GM12878 (cell line): ENCODE measurements around the gene RNF32. TPM values are rescaled to one million over a fixed set of nuclear protein-coding genes. Genes with fewer than 3 reads are reported as not detected.
A peak's percentile ranks its signal among the peaks of the same experiment; 100 is the strongest.

Source experiments
- DPF2 ChIP-seq: fragments of 450-650 bp; IDR thresholded peaks from 2 replicates; pipeline ENCODE4 v1.6.1; 2017; ENCODE audit warnings: mild to moderate bottlenecking
- EGR1 ChIP-seq, 2 experiments: IDR thresholded peaks; 1 replicate in 1 of 2; 2 replicates in 1 of 2; pipeline ENCODE4 v1.6.1; 2011 to 2012; ENCODE audit warnings: low read depth in 2 of 2, low read length in 2 of 2, borderline replicate concordance in 1 of 2, mild to moderate bottlenecking in 1 of 2, moderate library complexity in 1 of 2
- ESRRA ChIP-seq: IDR thresholded peaks from 2 replicates; pipeline ENCODE4 v1.6.1; 2012; ENCODE audit warnings: mild to moderate bottlenecking, low read length, improper control_type of control experiment
- GABPA ChIP-seq: IDR thresholded peaks from 2 replicates; pipeline ENCODE4 v1.6.1; 2014; ENCODE audit warnings: antibody characterized with exemption, low read depth, mild to moderate bottlenecking, inconsistent platforms
- GATAD2B ChIP-seq: fragments of 450-650 bp; conservative IDR thresholded peaks from 2 replicates; pipeline ENCODE4 v1.6.1; 2017; ENCODE audit warnings: low read depth, mild to moderate bottlenecking, moderate library complexity
- IKZF1 ChIP-seq: fragments of 450-650 bp; conservative IDR thresholded peaks from 2 replicates; pipeline ENCODE4 v1.6.1; 2017; ENCODE audit warnings: antibody characterized with exemption, mild to moderate bottlenecking
- IRF4 ChIP-seq: IDR thresholded peaks from 2 replicates; pipeline ENCODE4 v1.6.1; 2011; ENCODE audit warnings: low read depth, low read length
- KAT2A ChIP-seq: conservative IDR thresholded peaks from 2 replicates; pipeline ENCODE4 v1.6.1; 2011; ENCODE audit warnings: low read depth, low read length; ENCODE audit not compliant: control insufficient read depth
- LARP7 ChIP-seq: fragments of 450-650 bp; IDR thresholded peaks from 2 replicates; pipeline ENCODE4 v1.6.1; 2017; ENCODE audit warnings: mild to moderate bottlenecking
- MEF2A ChIP-seq: IDR thresholded peaks from 2 replicates; pipeline ENCODE4 v1.6.1; 2011; ENCODE audit warnings: low read depth, mild to moderate bottlenecking, low read length, moderate library complexity; ENCODE audit not compliant: insufficient read depth
- MYC ChIP-seq: IDR thresholded peaks from 2 replicates; pipeline ENCODE4 v1.6.1; 2011; ENCODE audit warnings: mild to moderate bottlenecking, low read length, moderate library complexity, inconsistent platforms; ENCODE audit not compliant: insufficient read depth, insufficient replicate concordance, insufficient read length, severe bottlenecking
- PBX3 ChIP-seq: IDR thresholded peaks from 2 replicates; pipeline ENCODE4 v1.6.1; 2011; ENCODE audit warnings: mild to moderate bottlenecking, low read depth, low read length, moderate library complexity; ENCODE audit not compliant: insufficient replicate concordance
- PML ChIP-seq: IDR thresholded peaks from 2 replicates; pipeline ENCODE4 v1.6.1; 2012; ENCODE audit warnings: low read length, inconsistent platforms
- RAD21 ChIP-seq: IDR thresholded peaks from 2 replicates; pipeline ENCODE4 v1.6.1; 2011; ENCODE audit warnings: mild to moderate bottlenecking, low read depth, low read length, moderate library complexity; ENCODE audit not compliant: insufficient read depth
- RBBP5 ChIP-seq: fragments of 200-600 bp; sonication (generic); conservative IDR thresholded peaks from 2 replicates; pipeline ENCODE4 v1.6.1; 2016
- TCF3 ChIP-seq: IDR thresholded peaks from 2 replicates; pipeline ENCODE4 v1.6.1; 2012; ENCODE audit warnings: low read depth, mild to moderate bottlenecking, low read length, borderline replicate concordance; ENCODE audit not compliant: insufficient read depth
- ZNF24 ChIP-seq: fragments of 450-650 bp; IDR thresholded peaks from 2 replicates; pipeline ENCODE4 v1.6.1; 2017; ENCODE audit warnings: antibody characterized with exemption, mild to moderate bottlenecking
- ZNF384 ChIP-seq: IDR thresholded peaks from 2 replicates; pipeline ENCODE4 v1.6.1; 2012; ENCODE audit warnings: low read depth, mild to moderate bottlenecking, low read length, improper control_type of control experiment, borderline replicate concordance
- polyA plus RNA-seq, 11 experiments: library from polyadenylated mRNA; depleted of rRNA in 4 of 11; unstranded in 6 of 11; stranded (reverse) in 5 of 11; fragments of >200 nt; fragmentation: Nextera tagmentation in 4 of 11; fragmentation: Illumina TruSeq in 1 of 11; extraction: Ambion mirVana in 4 of 11; extraction: Trizol in 1 of 11; gene quantifications; 1 replicate in 1 of 11; 2 replicates in 10 of 11; pipeline versions ENCODE4 v1.2.1 to v1.2.3, GENCODE V29; 2011 to 2016; ENCODE audit warnings: inconsistent platforms in 2 of 11, missing spikeins in 2 of 11, low read depth in 1 of 11
- total RNA-seq, 4 experiments: library from RNA; depleted of rRNA in 3 of 4; stranded (reverse); fragments of >200 nt in 3 of 4; fragmentation: Illumina TruSeq in 1 of 4; extraction: Trizol in 1 of 4; gene quantifications; 2 replicates each; pipeline versions ENCODE4 v1.2.1 to v1.2.3, GENCODE V29; 2013 to 2021
- TF ChIP-seq, protein P1 (sequence below): fragments of 450-650 bp; IDR thresholded peaks from 2 replicates; pipeline ENCODE4 v1.6.1; 2018; ENCODE audit warnings: mild to moderate bottlenecking, low read depth, moderate library complexity; ENCODE audit not compliant: partially characterized antibody
- TF ChIP-seq, protein P2 (sequence below): IDR thresholded peaks from 2 replicates; pipeline ENCODE4 v1.6.1; 2012; ENCODE audit warnings: low read length, inconsistent platforms

RNF32 gene
- total and polyA plus RNA-seq, 10 of the 15 experiments (the other 5 are each of a cell fraction or from before 2014, with no cell fraction given): 2.5 to 7.2 (median 3.7) TPM

DNA sequence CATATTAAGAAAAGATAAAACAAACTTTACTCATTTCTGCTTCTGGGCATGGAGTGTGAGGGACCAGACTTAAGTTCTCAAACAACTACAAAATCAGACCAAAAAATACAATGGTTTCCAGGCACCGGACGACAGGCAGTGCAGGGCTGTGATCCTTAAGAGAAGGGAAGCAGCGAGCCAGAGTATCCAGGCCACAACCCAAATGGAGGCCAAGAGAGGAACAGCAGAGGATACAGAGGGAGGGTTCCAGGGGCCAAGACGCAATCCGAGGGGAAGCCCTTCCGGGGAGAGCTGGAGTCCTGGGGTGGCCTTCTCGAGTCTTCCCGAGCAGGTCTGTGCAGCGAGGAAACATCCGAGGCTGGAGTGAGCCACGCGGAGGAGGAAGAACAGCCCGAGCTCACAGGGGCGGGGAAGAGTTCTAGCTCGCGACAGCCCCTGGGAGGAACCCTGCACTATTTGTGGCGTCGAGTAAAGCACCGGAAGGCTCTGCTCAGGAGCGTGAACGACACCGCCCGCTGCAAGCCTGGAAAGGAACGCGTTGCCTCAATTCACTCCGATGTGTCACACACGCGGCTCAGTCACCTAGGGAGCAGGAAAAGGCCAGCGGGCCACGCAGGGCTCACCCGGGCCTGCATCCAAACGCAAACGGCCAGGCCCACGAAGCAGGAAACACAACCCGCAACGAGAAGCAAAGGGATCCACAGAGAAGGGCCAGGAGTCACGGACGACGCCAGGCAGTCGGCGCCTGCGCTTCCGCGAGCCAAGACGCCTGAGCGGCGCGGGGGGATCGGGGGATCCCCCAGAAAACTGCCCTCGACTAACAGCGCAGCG is 933 bp upstream of the RNF32 start (continued):
- TF ChIP-seq, protein P1, sequence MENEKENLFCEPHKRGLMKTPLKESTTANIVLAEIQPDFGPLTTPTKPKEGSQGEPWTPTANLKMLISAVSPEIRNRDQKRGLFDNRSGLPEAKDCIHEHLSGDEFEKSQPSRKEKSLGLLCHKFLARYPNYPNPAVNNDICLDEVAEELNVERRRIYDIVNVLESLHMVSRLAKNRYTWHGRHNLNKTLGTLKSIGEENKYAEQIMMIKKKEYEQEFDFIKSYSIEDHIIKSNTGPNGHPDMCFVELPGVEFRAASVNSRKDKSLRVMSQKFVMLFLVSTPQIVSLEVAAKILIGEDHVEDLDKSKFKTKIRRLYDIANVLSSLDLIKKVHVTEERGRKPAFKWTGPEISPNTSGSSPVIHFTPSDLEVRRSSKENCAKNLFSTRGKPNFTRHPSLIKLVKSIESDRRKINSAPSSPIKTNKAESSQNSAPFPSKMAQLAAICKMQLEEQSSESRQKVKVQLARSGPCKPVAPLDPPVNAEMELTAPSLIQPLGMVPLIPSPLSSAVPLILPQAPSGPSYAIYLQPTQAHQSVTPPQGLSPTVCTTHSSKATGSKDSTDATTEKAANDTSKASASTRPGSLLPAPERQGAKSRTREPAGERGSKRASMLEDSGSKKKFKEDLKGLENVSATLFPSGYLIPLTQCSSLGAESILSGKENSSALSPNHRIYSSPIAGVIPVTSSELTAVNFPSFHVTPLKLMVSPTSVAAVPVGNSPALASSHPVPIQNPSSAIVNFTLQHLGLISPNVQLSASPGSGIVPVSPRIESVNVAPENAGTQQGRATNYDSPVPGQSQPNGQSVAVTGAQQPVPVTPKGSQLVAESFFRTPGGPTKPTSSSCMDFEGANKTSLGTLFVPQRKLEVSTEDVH: no peak
- no peak for TF ChIP-seq RAD21
- TF ChIP-seq TCF3: no peak
- TF ChIP-seq, protein P2, sequence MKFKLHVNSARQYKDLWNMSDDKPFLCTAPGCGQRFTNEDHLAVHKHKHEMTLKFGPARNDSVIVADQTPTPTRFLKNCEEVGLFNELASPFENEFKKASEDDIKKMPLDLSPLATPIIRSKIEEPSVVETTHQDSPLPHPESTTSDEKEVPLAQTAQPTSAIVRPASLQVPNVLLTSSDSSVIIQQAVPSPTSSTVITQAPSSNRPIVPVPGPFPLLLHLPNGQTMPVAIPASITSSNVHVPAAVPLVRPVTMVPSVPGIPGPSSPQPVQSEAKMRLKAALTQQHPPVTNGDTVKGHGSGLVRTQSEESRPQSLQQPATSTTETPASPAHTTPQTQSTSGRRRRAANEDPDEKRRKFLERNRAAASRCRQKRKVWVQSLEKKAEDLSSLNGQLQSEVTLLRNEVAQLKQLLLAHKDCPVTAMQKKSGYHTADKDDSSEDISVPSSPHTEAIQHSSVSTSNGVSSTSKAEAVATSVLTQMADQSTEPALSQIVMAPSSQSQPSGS: no peak
- no peak for TF ChIP-seq RBBP5
- no peak for TF ChIP-seq GATAD2B
- TF ChIP-seq IRF4: no peak
- no peak for TF ChIP-seq ESRRA
- no peak for TF ChIP-seq MEF2A
- TF ChIP-seq MYC: no peak
- TF ChIP-seq PML: no peak
- TF ChIP-seq DPF2: no peak; the same call in 1 of the 2 replicates
- no peak for TF ChIP-seq ZNF384
- no peak for TF ChIP-seq PBX3
- TF ChIP-seq IKZF1: no peak
- TF ChIP-seq GABPA: no peak
- no peak for TF ChIP-seq EGR1 (IDR thresholded peaks at IDR 0.05; ENCODE audit: borderline replicate concordance in 1 of 2, low read depth in 2 of 2, low read length in 2 of 2)
- TF ChIP-seq LARP7: 0 out of 2 replicates have a peak, but pooled peaks have one; percentile 44
- no peak for TF ChIP-seq KAT2A
- TF ChIP-seq ZNF24: no peak
